WTC11 (cell line): ENCODE measurements around the gene KRTAP5-2. TPM values are rescaled to one million over a fixed set of nuclear protein-coding genes. Genes with fewer than 3 reads are reported as not detected.

Source experiments
- ATAC-seq: fragments of 200-7000 bp; cut with Tn5 transposase; 2 replicates; pipeline ENCODE4 v1.10.0; 2021; ENCODE audit warnings: mild to moderate bottlenecking, moderate library complexity
- CTCF ChIA-PET: fragments of 300-600 bp; sonication (Branson Sonifier 250); formaldehyde crosslinking; loops from one replicate; lab custom pipeline; 2021; ENCODE audit warnings: antibody characterized with exemption; lab: Charles Lee
- POLR2A ChIA-PET: fragments of 350-600 bp; sonication (Branson Sonifier 250); formaldehyde crosslinking; loops from one replicate; lab custom pipeline; 2021; ENCODE audit warnings: antibody characterized with exemption; lab: Charles Lee
- DNase-seq: peaks from one replicate; pipeline ENCODE4 v3.0.0; 2021; ENCODE audit warnings: low spot score
- H3K27ac Mint-ChIP-seq: 2 replicates; pipeline ENCODE4 v1.8.0; 2021; ENCODE audit warnings: mixed read lengths
- H3K27me3 Mint-ChIP-seq: 2 replicates; pipeline ENCODE4 v1.8.0; 2021; ENCODE audit warnings: low read depth, mild to moderate bottlenecking, moderate library complexity, mixed read lengths
- H3K36me3 Mint-ChIP-seq: 2 replicates; pipeline ENCODE4 v1.8.0; 2021; ENCODE audit warnings: mixed read lengths
- H3K4me1 Mint-ChIP-seq: 2 replicates; pipeline ENCODE4 v1.8.0; 2022; ENCODE audit warnings: mixed read lengths
- H3K4me3 Mint-ChIP-seq: 2 replicates; pipeline ENCODE4 v1.8.0; 2021; ENCODE audit warnings: mild to moderate bottlenecking, moderate library complexity, mixed read lengths
- H3K9me3 Mint-ChIP-seq: 2 replicates; pipeline ENCODE4 v1.8.0; 2021; ENCODE audit warnings: mixed read lengths
- ELF4 ChIP-seq: sonication (generic); formaldehyde crosslinking; IDR thresholded peaks from 2 replicates; pipeline ENCODE4 v1.8.1; 2022; ENCODE audit warnings: low read depth, mild to moderate bottlenecking, moderate library complexity, missing genetic modification reagents
- EMX1 ChIP-seq: fragments of 250-450 bp; sonication (Bioruptor Pico); IDR thresholded peaks from 2 replicates; pipeline ENCODE4 v1.8.0; 2021; ENCODE audit warnings: mild to moderate bottlenecking
- ESRRA ChIP-seq: sonication (generic); formaldehyde crosslinking; IDR thresholded peaks from 2 replicates; pipeline ENCODE4 v1.8.1; 2022; ENCODE audit warnings: mild to moderate bottlenecking, missing genetic modification reagents, borderline replicate concordance
- FOXJ3 ChIP-seq: sonication (generic); formaldehyde crosslinking; IDR thresholded peaks from 2 replicates; pipeline ENCODE4 v1.9.0; 2021; ENCODE audit warnings: missing genetic modification reagents, mild to moderate bottlenecking, borderline replicate concordance
- IRF2 ChIP-seq: sonication (generic); formaldehyde crosslinking; IDR thresholded peaks from 2 replicates; pipeline ENCODE4 v1.8.0; 2022; ENCODE audit warnings: low read depth, missing genetic modification reagents, borderline replicate concordance
- JAZF1 ChIP-seq: fragments of 250-450 bp; sonication (Bioruptor Pico); IDR thresholded peaks from 2 replicates; pipeline ENCODE4 v1.9.0; 2021; ENCODE audit warnings: moderate library complexity, mild to moderate bottlenecking, inconsistent platforms
- JUN ChIP-seq: sonication (generic); formaldehyde crosslinking; IDR thresholded peaks from 2 replicates; pipeline ENCODE4 v1.8.0; 2023; ENCODE audit warnings: mild to moderate bottlenecking, missing genetic modification reagents
- KAT7 ChIP-seq: sonication (generic); formaldehyde crosslinking; IDR thresholded peaks from 2 replicates; pipeline ENCODE4 v1.8.1; 2023; ENCODE audit warnings: missing genetic modification reagents, mild to moderate bottlenecking, borderline replicate concordance
- MXD4 ChIP-seq: fragments of 250-450 bp; sonication (Bioruptor Pico); IDR thresholded peaks from 2 replicates; pipeline ENCODE4 v1.8.0; 2021; ENCODE audit warnings: mild to moderate bottlenecking, moderate library complexity, borderline replicate concordance
- NFATC4 ChIP-seq: fragments of 250-450 bp; sonication (Bioruptor Pico); IDR thresholded peaks from 2 replicates; pipeline ENCODE4 v1.9.0; 2021; ENCODE audit warnings: mild to moderate bottlenecking
- NFYB ChIP-seq: sonication (generic); formaldehyde crosslinking; conservative IDR thresholded peaks from 2 replicates; pipeline ENCODE4 v1.8.0; 2022; ENCODE audit warnings: low read depth, missing genetic modification reagents
- NR3C1 ChIP-seq: sonication (generic); formaldehyde crosslinking; conservative IDR thresholded peaks from 2 replicates; pipeline ENCODE4 v1.8.1; 2023; ENCODE audit warnings: low read depth, mild to moderate bottlenecking, missing genetic modification reagents
- RELA ChIP-seq: sonication (generic); formaldehyde crosslinking; IDR thresholded peaks from 2 replicates; pipeline ENCODE4 v1.8.1; 2022; ENCODE audit warnings: missing genetic modification reagents, mild to moderate bottlenecking, borderline replicate concordance
- ZNF232 ChIP-seq: sonication (generic); formaldehyde crosslinking; IDR thresholded peaks from 2 replicates; pipeline ENCODE4 v1.8.0; 2022; ENCODE audit warnings: mild to moderate bottlenecking, missing genetic modification reagents
- ZNF263 ChIP-seq: sonication (generic); formaldehyde crosslinking; IDR thresholded peaks from 2 replicates; pipeline ENCODE4 v1.8.1; 2022; ENCODE audit warnings: low read depth, mild to moderate bottlenecking, moderate library complexity, missing genetic modification reagents
- total RNA-seq: library from RNA; stranded (reverse); gene quantifications from 3 replicates; pipeline ENCODE4 v1.2.3, GENCODE V29; 2021
- TF ChIP-seq, protein P1 (sequence below): sonication (generic); formaldehyde crosslinking; IDR thresholded peaks from 2 replicates; pipeline ENCODE4 v1.8.0; 2022; ENCODE audit warnings: mild to moderate bottlenecking, missing genetic modification reagents
- TF ChIP-seq, protein P2 (sequence below): sonication (generic); formaldehyde crosslinking; IDR thresholded peaks from 2 replicates; pipeline ENCODE4 v1.8.1; 2022; ENCODE audit warnings: missing genetic modification reagents, borderline replicate concordance
- TF ChIP-seq, protein P3 (sequence below): fragments of 250-450 bp; sonication (Bioruptor Pico); IDR thresholded peaks from 2 replicates; pipeline ENCODE4 v1.8.0; 2021; ENCODE audit warnings: mild to moderate bottlenecking
- TF ChIP-seq, protein P4 (sequence below): sonication (generic); formaldehyde crosslinking; IDR thresholded peaks from 2 replicates; pipeline ENCODE4 v1.8.0; 2022; ENCODE audit warnings: missing genetic modification reagents
- TF ChIP-seq, protein P5 (sequence below): sonication (generic); formaldehyde crosslinking; IDR thresholded peaks from 2 replicates; pipeline ENCODE4 v1.8.1; 2023; ENCODE audit warnings: mild to moderate bottlenecking, moderate library complexity, missing genetic modification reagents

The KRTAP5-2 gene
- total RNA-seq, 1 experiment from 2014 or later, result not detected

DNA sequence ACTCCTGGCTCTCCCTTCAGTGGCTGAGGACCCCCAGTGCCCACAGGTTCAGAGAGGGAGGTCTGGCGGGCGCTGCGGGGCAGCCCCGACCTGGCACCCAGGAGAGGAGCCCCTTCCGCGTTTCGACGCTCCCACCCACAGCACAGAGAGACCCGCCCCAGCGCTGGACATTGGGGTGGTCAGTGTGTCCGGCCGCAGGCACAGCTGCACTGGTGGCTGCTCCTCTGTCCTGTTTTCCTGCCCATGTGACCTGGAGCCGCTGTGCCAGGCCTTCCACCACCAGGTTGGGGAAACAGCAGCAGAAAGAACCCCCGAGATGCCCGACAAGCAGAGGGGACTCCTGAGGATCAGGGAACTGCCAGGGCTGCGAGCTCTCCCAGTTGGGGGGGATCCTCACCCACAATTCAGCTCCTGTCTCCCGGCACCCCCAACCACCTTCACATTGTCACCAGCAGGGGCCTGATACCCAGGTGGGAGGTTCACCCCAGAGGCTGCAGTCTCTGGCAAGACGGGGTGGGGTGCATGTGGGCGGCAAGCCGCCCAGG is 45.1 kb upstream of the KRTAP5-2 start:
- H3K9me3 Mint-ChIP-seq, result no peaks in the 10 kb centered on the region
- POLR2A ChIA-PET, result no interaction called here
- TF ChIP-seq, protein P1, sequence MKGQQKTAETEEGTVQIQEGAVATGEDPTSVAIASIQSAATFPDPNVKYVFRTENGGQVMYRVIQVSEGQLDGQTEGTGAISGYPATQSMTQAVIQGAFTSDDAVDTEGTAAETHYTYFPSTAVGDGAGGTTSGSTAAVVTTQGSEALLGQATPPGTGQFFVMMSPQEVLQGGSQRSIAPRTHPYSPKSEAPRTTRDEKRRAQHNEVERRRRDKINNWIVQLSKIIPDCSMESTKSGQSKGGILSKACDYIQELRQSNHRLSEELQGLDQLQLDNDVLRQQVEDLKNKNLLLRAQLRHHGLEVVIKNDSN (CRISPR knock-in tag), result no peak
- TF ChIP-seq, protein P2, sequence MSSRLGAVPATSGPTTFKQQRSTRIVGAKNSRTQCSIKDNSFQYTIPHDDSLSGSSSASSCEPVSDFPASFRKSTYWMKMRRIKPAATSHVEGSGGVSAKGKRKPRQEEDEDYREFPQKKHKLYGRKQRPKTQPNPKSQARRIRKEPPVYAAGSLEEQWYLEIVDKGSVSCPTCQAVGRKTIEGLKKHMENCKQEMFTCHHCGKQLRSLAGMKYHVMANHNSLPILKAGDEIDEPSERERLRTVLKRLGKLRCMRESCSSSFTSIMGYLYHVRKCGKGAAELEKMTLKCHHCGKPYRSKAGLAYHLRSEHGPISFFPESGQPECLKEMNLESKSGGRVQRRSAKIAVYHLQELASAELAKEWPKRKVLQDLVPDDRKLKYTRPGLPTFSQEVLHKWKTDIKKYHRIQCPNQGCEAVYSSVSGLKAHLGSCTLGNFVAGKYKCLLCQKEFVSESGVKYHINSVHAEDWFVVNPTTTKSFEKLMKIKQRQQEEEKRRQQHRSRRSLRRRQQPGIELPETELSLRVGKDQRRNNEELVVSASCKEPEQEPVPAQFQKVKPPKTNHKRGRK, result no peak
- TF ChIP-seq MXD4, result no peak
- no peak for TF ChIP-seq JAZF1
- TF ChIP-seq NR3C1 (CRISPR knock-in tag), result no peak
- TF ChIP-seq, protein P3, sequence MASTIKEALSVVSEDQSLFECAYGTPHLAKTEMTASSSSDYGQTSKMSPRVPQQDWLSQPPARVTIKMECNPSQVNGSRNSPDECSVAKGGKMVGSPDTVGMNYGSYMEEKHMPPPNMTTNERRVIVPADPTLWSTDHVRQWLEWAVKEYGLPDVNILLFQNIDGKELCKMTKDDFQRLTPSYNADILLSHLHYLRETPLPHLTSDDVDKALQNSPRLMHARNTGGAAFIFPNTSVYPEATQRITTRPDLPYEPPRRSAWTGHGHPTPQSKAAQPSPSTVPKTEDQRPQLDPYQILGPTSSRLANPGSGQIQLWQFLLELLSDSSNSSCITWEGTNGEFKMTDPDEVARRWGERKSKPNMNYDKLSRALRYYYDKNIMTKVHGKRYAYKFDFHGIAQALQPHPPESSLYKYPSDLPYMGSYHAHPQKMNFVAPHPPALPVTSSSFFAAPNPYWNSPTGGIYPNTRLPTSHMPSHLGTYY, result no peak
- no peak for TF ChIP-seq RELA (CRISPR knock-in tag)
- TF ChIP-seq KAT7 (CRISPR knock-in tag), result no peak
- TF ChIP-seq ZNF232 (CRISPR knock-in tag), result no peak
- TF ChIP-seq, protein P4, sequence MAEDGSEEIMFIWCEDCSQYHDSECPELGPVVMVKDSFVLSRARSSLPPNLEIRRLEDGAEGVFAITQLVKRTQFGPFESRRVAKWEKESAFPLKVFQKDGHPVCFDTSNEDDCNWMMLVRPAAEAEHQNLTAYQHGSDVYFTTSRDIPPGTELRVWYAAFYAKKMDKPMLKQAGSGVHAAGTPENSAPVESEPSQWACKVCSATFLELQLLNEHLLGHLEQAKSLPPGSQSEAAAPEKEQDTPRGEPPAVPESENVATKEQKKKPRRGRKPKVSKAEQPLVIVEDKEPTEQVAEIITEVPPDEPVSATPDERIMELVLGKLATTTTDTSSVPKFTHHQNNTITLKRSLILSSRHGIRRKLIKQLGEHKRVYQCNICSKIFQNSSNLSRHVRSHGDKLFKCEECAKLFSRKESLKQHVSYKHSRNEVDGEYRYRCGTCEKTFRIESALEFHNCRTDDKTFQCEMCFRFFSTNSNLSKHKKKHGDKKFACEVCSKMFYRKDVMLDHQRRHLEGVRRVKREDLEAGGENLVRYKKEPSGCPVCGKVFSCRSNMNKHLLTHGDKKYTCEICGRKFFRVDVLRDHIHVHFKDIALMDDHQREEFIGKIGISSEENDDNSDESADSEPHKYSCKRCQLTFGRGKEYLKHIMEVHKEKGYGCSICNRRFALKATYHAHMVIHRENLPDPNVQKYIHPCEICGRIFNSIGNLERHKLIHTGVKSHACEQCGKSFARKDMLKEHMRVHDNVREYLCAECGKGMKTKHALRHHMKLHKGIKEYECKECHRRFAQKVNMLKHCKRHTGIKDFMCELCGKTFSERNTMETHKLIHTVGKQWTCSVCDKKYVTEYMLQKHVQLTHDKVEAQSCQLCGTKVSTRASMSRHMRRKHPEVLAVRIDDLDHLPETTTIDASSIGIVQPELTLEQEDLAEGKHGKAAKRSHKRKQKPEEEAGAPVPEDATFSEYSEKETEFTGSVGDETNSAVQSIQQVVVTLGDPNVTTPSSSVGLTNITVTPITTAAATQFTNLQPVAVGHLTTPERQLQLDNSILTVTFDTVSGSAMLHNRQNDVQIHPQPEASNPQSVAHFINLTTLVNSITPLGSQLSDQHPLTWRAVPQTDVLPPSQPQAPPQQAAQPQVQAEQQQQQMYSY (CRISPR knock-in tag), result no peak
- no peak for TF ChIP-seq IRF2 (CRISPR knock-in tag)
- TF ChIP-seq EMX1 (CRISPR knock-in tag), result no peak
- no peak for TF ChIP-seq ZNF263 (CRISPR knock-in tag)
- no peak for TF ChIP-seq FOXJ3 (CRISPR knock-in tag)
- TF ChIP-seq ELF4 (CRISPR knock-in tag), result no peak
- TF ChIP-seq, protein P5, sequence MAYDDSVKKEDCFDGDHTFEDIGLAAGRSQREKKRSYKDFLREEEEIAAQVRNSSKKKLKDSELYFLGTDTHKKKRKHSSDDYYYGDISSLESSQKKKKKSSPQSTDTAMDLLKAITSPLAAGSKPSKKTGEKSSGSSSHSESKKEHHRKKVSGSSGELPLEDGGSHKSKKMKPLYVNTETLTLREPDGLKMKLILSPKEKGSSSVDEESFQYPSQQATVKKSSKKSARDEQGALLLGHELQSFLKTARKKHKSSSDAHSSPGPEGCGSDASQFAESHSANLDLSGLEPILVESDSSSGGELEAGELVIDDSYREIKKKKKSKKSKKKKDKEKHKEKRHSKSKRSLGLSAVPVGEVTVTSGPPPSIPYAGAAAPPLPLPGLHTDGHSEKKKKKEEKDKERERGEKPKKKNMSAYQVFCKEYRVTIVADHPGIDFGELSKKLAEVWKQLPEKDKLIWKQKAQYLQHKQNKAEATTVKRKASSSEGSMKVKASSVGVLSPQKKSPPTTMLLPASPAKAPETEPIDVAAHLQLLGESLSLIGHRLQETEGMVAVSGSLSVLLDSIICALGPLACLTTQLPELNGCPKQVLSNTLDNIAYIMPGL (CRISPR knock-in tag), result no peak
- TF ChIP-seq JUN, result no peak
- TF ChIP-seq NFATC4 (CRISPR knock-in tag), result no peak
- TF ChIP-seq NFYB (CRISPR knock-in tag), result no peak
- no peak for TF ChIP-seq ESRRA (CRISPR knock-in tag)
- no peak overlapping the region for H3K27ac Mint-ChIP-seq
- peaks cover 3% of the 10 kb centered on the region for H3K27me3 Mint-ChIP-seq
- ATAC-seq, result no peak
- H3K4me3 Mint-ChIP-seq, result no peak overlapping the region
- H3K36me3 Mint-ChIP-seq, result no peaks in the 10 kb centered on the region
- peaks cover 3% of the 10 kb centered on the region for H3K4me1 Mint-ChIP-seq
- no peak for DNase-seq
- CTCF ChIA-PET, result interaction anchor here (2.0 kb wide), 1 partner anchor 10 kb away, joined by 19 read pairs; no protein-coding TSS in a partner anchor
